Ovary (tissue), 3 donors: ENCODE measurements around the gene EVL.

ENCODE experiments used
- CTCF ChIP-seq, 3 donors: fragments of 450-650 bp in 2 of 3; fragments of 200-600 bp in 1 of 3; IDR thresholded peaks; one replicate each; pipeline versions ENCODE4 v1.5.1 to v1.8.0; 2016 to 2022; ENCODE audit warnings: antibody characterized with exemption in 3 of 3, mild to moderate bottlenecking in 1 of 3
- EP300 ChIP-seq: sonication (generic); formaldehyde crosslinking; IDR thresholded peaks from one replicate; pipeline ENCODE4 v1.6.1; 2017; ENCODE audit warnings: antibody characterized with exemption
- donor health status: DM: no; HTN: no; CAD: no.

DNA sequence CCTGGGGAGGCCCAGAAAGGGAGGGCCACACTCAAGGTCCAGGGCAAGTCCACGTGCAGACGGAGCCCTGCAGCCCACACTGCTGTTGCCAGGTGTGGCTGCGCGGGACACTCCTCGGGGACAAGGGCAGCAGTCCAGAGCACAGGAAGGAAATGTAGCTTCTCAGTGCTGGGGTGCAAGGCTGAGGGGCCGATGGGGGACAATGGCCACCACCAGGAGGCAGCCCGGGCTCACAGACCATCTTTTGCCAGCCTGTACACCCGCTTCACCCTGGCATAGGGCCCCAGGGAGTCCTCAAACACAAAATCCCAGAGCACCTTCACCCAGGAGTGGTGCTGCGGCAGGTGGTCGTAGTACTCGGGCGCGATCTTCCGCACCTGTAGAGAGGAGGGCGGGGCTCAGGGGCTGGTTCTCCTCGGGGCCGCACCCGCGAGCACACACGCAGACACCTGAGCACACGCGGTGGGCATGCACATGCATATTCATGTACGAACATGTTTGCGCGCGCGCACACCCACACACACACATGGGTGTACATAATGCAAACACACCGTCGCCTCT lies 81.4 kb downstream of the EVL start:
- TF ChIP-seq CTCF (IDR thresholded peaks at IDR 0.05) (no peak), EP300 (no peak)
